ENCODE results near the gene RNF44. TPM values are rescaled to one million over a fixed set of nuclear protein-coding genes. Genes with fewer than 3 reads are reported as not detected.

RNF44 gene
- total and polyA plus RNA-seq, 2 of the 13 experiments (the other 11 are each of a cell fraction or from before 2014, with no cell fraction given): 9.2 to 16.8 TPM

GRCh38 chr5:176574297-176574591 is 37.0 kb upstream of the RNF44 start:
- CTCF ChIA-PET (ENCODE audit: low intra/inter-chr PET ratio, low total read pairs): interaction anchor here (1.1 kb wide), 1 partner anchor 84 kb away, joined by 3 read pairs; no protein-coding TSS in a partner anchor
- Histone ChIP-seq H3K9ac (ENCODE audit: insufficient read depth, low read depth, low read length) (no peak overlapping the region), H3K4me1 (ENCODE audit: insufficient read depth, low read length) (no peaks in the 10 kb centered on the region), H3K4me3 (replicated peaks in 1 of 3; ENCODE audit: insufficient read depth in 1 of 3, low read depth in 2 of 3, low read length in 3 of 3) (no peak overlapping the region), H3K27ac (ENCODE audit: extremely low read length, insufficient read depth, low read length) (no peak overlapping the region), H2AFZ (ENCODE audit: low read length) (no peak overlapping the region), H3K4me2 (ENCODE audit: low read depth, low read length) (no peak overlapping the region), H3K9me3 (ENCODE audit: low read length) (no peaks in the 10 kb centered on the region), H3K27me3 (ENCODE audit: control insufficient read depth in 1 of 2, insufficient read depth in 2 of 2, low read length in 2 of 2) (no peaks in the 10 kb centered on the region), H3K79me2 (ENCODE audit: insufficient read depth, low read length) (no peaks in the 10 kb centered on the region), H3K36me3 (replicated peaks in 1 of 2; ENCODE audit: control insufficient read depth in 1 of 2, insufficient read depth in 2 of 2, low read length in 2 of 2) (peaks cover 1 to 5% of the 10 kb centered on the region in 2 experiments; a peak in 3 of 5 replicates), H4K20me1 (ENCODE audit: insufficient read depth, low read length) (no peaks in the 10 kb centered on the region)
- TF ChIP-seq, protein P1, sequence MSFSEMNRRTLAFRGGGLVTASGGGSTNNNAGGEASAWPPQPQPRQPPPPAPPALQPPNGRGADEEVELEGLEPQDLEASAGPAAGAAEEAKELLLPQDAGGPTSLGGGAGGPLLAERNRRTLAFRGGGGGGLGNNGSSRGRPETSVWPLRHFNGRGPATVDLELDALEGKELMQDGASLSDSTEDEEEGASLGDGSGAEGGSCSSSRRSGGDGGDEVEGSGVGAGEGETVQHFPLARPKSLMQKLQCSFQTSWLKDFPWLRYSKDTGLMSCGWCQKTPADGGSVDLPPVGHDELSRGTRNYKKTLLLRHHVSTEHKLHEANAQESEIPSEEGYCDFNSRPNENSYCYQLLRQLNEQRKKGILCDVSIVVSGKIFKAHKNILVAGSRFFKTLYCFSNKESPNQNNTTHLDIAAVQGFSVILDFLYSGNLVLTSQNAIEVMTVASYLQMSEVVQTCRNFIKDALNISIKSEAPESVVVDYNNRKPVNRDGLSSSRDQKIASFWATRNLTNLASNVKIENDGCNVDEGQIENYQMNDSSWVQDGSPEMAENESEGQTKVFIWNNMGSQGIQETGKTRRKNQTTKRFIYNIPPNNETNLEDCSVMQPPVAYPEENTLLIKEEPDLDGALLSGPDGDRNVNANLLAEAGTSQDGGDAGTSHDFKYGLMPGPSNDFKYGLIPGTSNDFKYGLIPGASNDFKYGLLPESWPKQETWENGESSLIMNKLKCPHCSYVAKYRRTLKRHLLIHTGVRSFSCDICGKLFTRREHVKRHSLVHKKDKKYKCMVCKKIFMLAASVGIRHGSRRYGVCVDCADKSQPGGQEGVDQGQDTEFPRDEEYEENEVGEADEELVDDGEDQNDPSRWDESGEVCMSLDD (CRISPR knock-in tag; IDR thresholded peaks at IDR 0.05; ENCODE audit: borderline replicate concordance): no peak
- TF ChIP-seq ZNF335 (CRISPR knock-in tag; IDR thresholded peaks at IDR 0.05) (no peak), GABPA (IDR thresholded peaks at IDR 0.05; ENCODE audit: low read depth, low read length) (no peak), GABPA (CRISPR knock-in tag; IDR thresholded peaks at IDR 0.05; ENCODE audit: low read depth) (no peak), ZNF546 (CRISPR knock-in tag; conservative IDR thresholded peaks at IDR 0.05) (no peak), ZNF75D (CRISPR knock-in tag; IDR thresholded peaks at IDR 0.05; ENCODE audit: borderline replicate concordance) (no peak), ARHGAP35 (CRISPR knock-in tag; IDR thresholded peaks at IDR 0.05; ENCODE audit: borderline replicate concordance) (0 out of 2 replicates have a peak, but pooled peaks have one; percentile 62), NRL (CRISPR knock-in tag; IDR thresholded peaks at IDR 0.05; ENCODE audit: borderline replicate concordance) (no peak)
- TF ChIP-seq, protein P2, sequence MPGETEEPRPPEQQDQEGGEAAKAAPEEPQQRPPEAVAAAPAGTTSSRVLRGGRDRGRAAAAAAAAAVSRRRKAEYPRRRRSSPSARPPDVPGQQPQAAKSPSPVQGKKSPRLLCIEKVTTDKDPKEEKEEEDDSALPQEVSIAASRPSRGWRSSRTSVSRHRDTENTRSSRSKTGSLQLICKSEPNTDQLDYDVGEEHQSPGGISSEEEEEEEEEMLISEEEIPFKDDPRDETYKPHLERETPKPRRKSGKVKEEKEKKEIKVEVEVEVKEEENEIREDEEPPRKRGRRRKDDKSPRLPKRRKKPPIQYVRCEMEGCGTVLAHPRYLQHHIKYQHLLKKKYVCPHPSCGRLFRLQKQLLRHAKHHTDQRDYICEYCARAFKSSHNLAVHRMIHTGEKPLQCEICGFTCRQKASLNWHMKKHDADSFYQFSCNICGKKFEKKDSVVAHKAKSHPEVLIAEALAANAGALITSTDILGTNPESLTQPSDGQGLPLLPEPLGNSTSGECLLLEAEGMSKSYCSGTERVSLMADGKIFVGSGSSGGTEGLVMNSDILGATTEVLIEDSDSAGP (CRISPR knock-in tag; IDR thresholded peaks at IDR 0.05; ENCODE audit: borderline replicate concordance): 0 out of 2 replicates have a peak, but pooled peaks have one; percentile 5
- TF ChIP-seq, protein P3, sequence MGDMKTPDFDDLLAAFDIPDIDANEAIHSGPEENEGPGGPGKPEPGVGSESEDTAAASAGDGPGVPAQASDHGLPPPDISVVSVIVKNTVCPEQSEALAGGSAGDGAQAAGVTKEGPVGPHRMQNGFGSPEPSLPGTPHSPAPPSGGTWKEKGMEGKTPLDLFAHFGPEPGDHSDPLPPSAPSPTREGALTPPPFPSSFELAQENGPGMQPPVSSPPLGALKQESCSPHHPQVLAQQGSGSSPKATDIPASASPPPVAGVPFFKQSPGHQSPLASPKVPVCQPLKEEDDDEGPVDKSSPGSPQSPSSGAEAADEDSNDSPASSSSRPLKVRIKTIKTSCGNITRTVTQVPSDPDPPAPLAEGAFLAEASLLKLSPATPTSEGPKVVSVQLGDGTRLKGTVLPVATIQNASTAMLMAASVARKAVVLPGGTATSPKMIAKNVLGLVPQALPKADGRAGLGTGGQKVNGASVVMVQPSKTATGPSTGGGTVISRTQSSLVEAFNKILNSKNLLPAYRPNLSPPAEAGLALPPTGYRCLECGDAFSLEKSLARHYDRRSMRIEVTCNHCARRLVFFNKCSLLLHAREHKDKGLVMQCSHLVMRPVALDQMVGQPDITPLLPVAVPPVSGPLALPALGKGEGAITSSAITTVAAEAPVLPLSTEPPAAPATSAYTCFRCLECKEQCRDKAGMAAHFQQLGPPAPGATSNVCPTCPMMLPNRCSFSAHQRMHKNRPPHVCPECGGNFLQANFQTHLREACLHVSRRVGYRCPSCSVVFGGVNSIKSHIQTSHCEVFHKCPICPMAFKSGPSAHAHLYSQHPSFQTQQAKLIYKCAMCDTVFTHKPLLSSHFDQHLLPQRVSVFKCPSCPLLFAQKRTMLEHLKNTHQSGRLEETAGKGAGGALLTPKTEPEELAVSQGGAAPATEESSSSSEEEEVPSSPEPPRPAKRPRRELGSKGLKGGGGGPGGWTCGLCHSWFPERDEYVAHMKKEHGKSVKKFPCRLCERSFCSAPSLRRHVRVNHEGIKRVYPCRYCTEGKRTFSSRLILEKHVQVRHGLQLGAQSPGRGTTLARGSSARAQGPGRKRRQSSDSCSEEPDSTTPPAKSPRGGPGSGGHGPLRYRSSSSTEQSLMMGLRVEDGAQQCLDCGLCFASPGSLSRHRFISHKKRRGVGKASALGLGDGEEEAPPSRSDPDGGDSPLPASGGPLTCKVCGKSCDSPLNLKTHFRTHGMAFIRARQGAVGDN (CRISPR knock-in tag; IDR thresholded peaks at IDR 0.05): 0 out of 2 replicates have a peak, but pooled peaks have one; percentile 0
- intact Hi-C loops (cut with micrococcal nuclease; ENCODE audit: unreplicated experiment) (no loop called here), in situ Hi-C loops (cut with HindIII; ENCODE audit: extremely low pct_ligation_motif_present, low pct_unique_long_range_greater_than_20kb) (no loop called here)
- no peak for DNase-seq (ENCODE audit: low spot score)
- FAIRE-seq: no peak
- 77% methylated on average over 5 of the region's 10 CpGs for WGBS (ENCODE audit: low lambda C conversion rate)
- no peak for ATAC-seq
- POLR2A ChIA-PET: no interaction called here
- BruUV-seq (replicated peaks): no TSS peak

All from HepG2 (cell line).